SK-N-SH (cell line): ENCODE results near the gene FAM120B. TPM values are rescaled to one million over a fixed set of nuclear protein-coding genes. Genes with fewer than 3 reads are reported as not detected.

Source experiments
- CTCF ChIA-PET: fragments of 300-600, 350-600 bp; formaldehyde crosslinking; extraction: SDS; loops from one replicate; lab custom pipeline; 2021; lab: Yijun Ruan, JAX
- POLR2A ChIA-PET: fragments of 350-600 bp; sonication (Branson Sonifier 250); formaldehyde crosslinking; extraction: SDS; loops from one replicate; lab custom pipeline; 2020; ENCODE audit warnings: antibody characterized with exemption, inconsistent platforms; lab: Yijun Ruan, JAX
- DNase-seq: peaks from one replicate; pipeline ENCODE4 v3.0.0; 2012
- H2AFZ ChIP-seq: fragments of 200-600 bp; sonication (generic); 2 replicates; pipeline ENCODE4 v1.8.1; 2016; ENCODE audit warnings: antibody characterized with exemption, mild to moderate bottlenecking, low read depth
- H3F3A ChIP-seq: fragments of 200-600 bp; sonication (generic); replicated peaks from 2 replicates; pipeline ENCODE3; 2016; ENCODE audit warnings: antibody characterized with exemption, mild to moderate bottlenecking; ENCODE audit not compliant: insufficient read depth
- H3K27ac ChIP-seq, 2 experiments: fragments of 200-500 bp in 1 of 2; fragments of 200-600 bp in 1 of 2; sonication (Bioruptor generic) in 1 of 2; sonication (generic), shearing (Covaris generic) in 1 of 2; 2 replicates each; pipeline versions ENCODE4 v1.5.1 to v1.6.1; 2014 to 2016; ENCODE audit warnings: low read depth in 2 of 2, inconsistent platforms in 1 of 2, low read length in 1 of 2, mild to moderate bottlenecking in 1 of 2, mixed read lengths in 1 of 2
- H3K27me3 ChIP-seq: fragments of 200-600 bp; sonication (generic), shearing (Covaris generic); 2 replicates; pipeline ENCODE4 v1.6.1; 2016; ENCODE audit warnings: mixed run types; ENCODE audit not compliant: insufficient read depth
- H3K36me3 ChIP-seq, 2 experiments: fragments of 200-500 bp in 1 of 2; fragments of 200-600 bp in 1 of 2; sonication (Bioruptor generic) in 1 of 2; sonication (generic) in 1 of 2; replicated peaks in 1 of 2; 2 replicates each; pipeline versions ENCODE3 to v1.5.1; 2014 to 2016; ENCODE audit warnings: low read length in 1 of 2, mild to moderate bottlenecking in 1 of 2; ENCODE audit not compliant: insufficient read depth in 2 of 2, control insufficient read depth in 1 of 2
- H3K4me1 ChIP-seq, 2 experiments: fragments of 200-500 bp in 1 of 2; fragments of 200-600 bp in 1 of 2; sonication (Bioruptor generic) in 1 of 2; sonication (generic), shearing (Covaris generic) in 1 of 2; 2 replicates each; pipeline versions ENCODE4 v1.5.1 to v1.6.1; 2014 to 2016; ENCODE audit warnings: low read depth in 1 of 2, low read length in 1 of 2, mixed run types in 1 of 2; ENCODE audit not compliant: insufficient read depth in 2 of 2, control insufficient read depth in 1 of 2
- H3K4me2 ChIP-seq: fragments of 200-600 bp; sonication (generic), shearing (Covaris generic); 2 replicates; pipeline ENCODE4 v1.6.1; 2017; ENCODE audit warnings: mixed run types
- H3K4me3 ChIP-seq, 2 experiments: fragments of 200-500 bp in 1 of 2; fragments of 200-600 bp in 1 of 2; sonication (Bioruptor generic) in 1 of 2; sonication (generic), shearing (Covaris generic) in 1 of 2; 2 replicates each; pipeline versions ENCODE4 v1.5.1 to v1.8.1; 2014 to 2016; ENCODE audit warnings: low read depth in 2 of 2, inconsistent platforms in 1 of 2, low read length in 1 of 2, mild to moderate bottlenecking in 1 of 2, mixed read lengths in 1 of 2, moderate library complexity in 1 of 2
- H3K79me2 ChIP-seq: fragments of 200-600 bp; sonication (generic); 2 replicates; pipeline ENCODE4 v1.8.1; 2017; ENCODE audit warnings: mild to moderate bottlenecking; ENCODE audit not compliant: insufficient read depth
- H3K9ac ChIP-seq: fragments of 200-600 bp; sonication (generic); 2 replicates; pipeline ENCODE4 v1.6.1; 2017; ENCODE audit warnings: mixed run types
- H3K9me2 ChIP-seq: fragments of 200-600 bp; sonication (generic); 2 replicates; pipeline ENCODE4 v1.6.1; 2017; ENCODE audit warnings: mixed run types
- H3K9me3 ChIP-seq: fragments of 200-600 bp; sonication (generic); 2 replicates; pipeline ENCODE4 v1.6.1; 2017; ENCODE audit warnings: mixed run types, mild to moderate bottlenecking, moderate library complexity
- H4K20me1 ChIP-seq: fragments of 200-600 bp; sonication (generic); 2 replicates; pipeline ENCODE4 v1.6.1; 2017; ENCODE audit warnings: mild to moderate bottlenecking, mixed run types; ENCODE audit not compliant: insufficient read depth
- CHD2 ChIP-seq: fragments of 150-350 bp; IDR thresholded peaks from 2 replicates; pipeline ENCODE4 v1.6.1; 2018; ENCODE audit warnings: low read length; ENCODE audit not compliant: partially characterized antibody
- ELF1 ChIP-seq: IDR thresholded peaks from 2 replicates; pipeline ENCODE4 v1.4.0; 2012
- FOXJ3 ChIP-seq: sonication (generic); formaldehyde crosslinking; IDR thresholded peaks from 2 replicates; pipeline ENCODE4 v1.5.1; 2020; ENCODE audit warnings: mild to moderate bottlenecking, missing genetic modification reagents
- GATA2 ChIP-seq: sonication (generic); formaldehyde crosslinking; IDR thresholded peaks from 2 replicates; pipeline ENCODE4 v1.5.0; 2020; ENCODE audit warnings: mild to moderate bottlenecking, missing genetic modification reagents
- MEF2A ChIP-seq: IDR thresholded peaks from 2 replicates; pipeline ENCODE4 v1.4.0; 2012; ENCODE audit warnings: low read depth, borderline replicate concordance
- NFIC ChIP-seq: IDR thresholded peaks from 2 replicates; pipeline ENCODE4 v1.4.0; 2012; ENCODE audit warnings: borderline replicate concordance
- NRF1 ChIP-seq: IDR thresholded peaks from 2 replicates; pipeline ENCODE4 v1.6.1; 2012; ENCODE audit warnings: low read depth, mild to moderate bottlenecking, low read length
- POLR2AphosphoS5 ChIP-seq: IDR thresholded peaks from 2 replicates; pipeline ENCODE4 v1.6.1; 2012; ENCODE audit warnings: low read depth, low read length
- TAF1 ChIP-seq: IDR thresholded peaks from 2 replicates; pipeline ENCODE4 v1.6.1; 2012; ENCODE audit warnings: low read depth, mild to moderate bottlenecking, low read length, moderate library complexity, borderline replicate concordance
- TEAD4 ChIP-seq: IDR thresholded peaks from 2 replicates; pipeline ENCODE4 v1.4.0; 2012; ENCODE audit warnings: mild to moderate bottlenecking, borderline replicate concordance; ENCODE audit not compliant: insufficient read depth
- YY1 ChIP-seq: IDR thresholded peaks from 2 replicates; pipeline ENCODE4 v1.4.0; 2012; ENCODE audit warnings: low read depth, mild to moderate bottlenecking
- WGBS: methylation state at CpG from one replicate; pipeline ENCODE4 v1.1.6; 2017; ENCODE audit warnings: low lambda C conversion rate; 5-methylcytosine and 5-hydroxymethylcytosine counted together
- polyA plus RNA-seq, 3 experiments: library from polyadenylated mRNA; depleted of rRNA; stranded (reverse); fragments of >200 nt; gene quantifications; 2 replicates each; pipeline ENCODE4 v1.2.3, GENCODE V29; 2012
- TF ChIP-seq, protein P1 (sequence below): IDR thresholded peaks from 2 replicates; pipeline ENCODE4 v1.4.0; 2012; ENCODE audit warnings: low read depth, borderline replicate concordance
- TF ChIP-seq, protein P2 (sequence below): fragments of 200-600 bp; sonication (generic); IDR thresholded peaks from 2 replicates; pipeline ENCODE4 v1.6.1; 2017; ENCODE audit warnings: antibody characterized with exemption, mild to moderate bottlenecking, moderate library complexity
- TF ChIP-seq, protein P3 (sequence below): IDR thresholded peaks from 2 replicates; pipeline ENCODE4; 2012
- TF ChIP-seq, protein P4 (sequence below): IDR thresholded peaks from 2 replicates; pipeline ENCODE4 v1.6.1; 2012; ENCODE audit warnings: mild to moderate bottlenecking, low read depth, low read length, moderate library complexity

The FAM120B gene
- polyA plus RNA-seq, 1 of the 3 experiments (the other 2 are of a cell fraction): 7.7 TPM

DNA sequence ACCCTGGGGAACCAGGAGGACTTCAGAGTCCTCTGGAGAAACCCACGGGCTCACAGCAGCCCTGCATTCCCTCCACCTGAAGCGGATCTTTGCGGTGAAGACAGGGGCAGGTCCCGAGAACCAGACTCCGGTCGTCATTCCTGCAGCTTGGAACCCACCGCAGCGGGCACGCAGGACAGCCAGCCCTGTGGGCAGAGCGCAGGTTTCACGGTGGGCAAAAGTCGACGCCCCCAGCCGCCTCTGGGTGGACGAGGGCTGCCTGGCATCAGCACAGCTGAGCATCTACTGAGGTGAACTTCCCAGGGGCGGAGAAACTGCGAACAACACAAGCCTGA is 128.2 kb downstream of the FAM120B start:
- H3K9me3 ChIP-seq: no peaks in the 10 kb centered on the region; the same call in 1 of the 2 replicates
- H4K20me1 ChIP-seq: no peaks in the 10 kb centered on the region
- no peaks in the 10 kb centered on the region for H3K79me2 ChIP-seq
- WGBS: 97% methylated on average over 6 of the region's 17 CpGs
- TF ChIP-seq NRF1 (no peak), TEAD4 (no peak), CHD2 (no peak), POLR2AphosphoS5 (no peak), FOXJ3 (CRISPR knock-in tag) (no peak), GATA2 (CRISPR knock-in tag) (no peak), TAF1 (no peak), NFIC (no peak), ELF1 (no peak), MEF2A (no peak)
- TF ChIP-seq, protein P1, sequence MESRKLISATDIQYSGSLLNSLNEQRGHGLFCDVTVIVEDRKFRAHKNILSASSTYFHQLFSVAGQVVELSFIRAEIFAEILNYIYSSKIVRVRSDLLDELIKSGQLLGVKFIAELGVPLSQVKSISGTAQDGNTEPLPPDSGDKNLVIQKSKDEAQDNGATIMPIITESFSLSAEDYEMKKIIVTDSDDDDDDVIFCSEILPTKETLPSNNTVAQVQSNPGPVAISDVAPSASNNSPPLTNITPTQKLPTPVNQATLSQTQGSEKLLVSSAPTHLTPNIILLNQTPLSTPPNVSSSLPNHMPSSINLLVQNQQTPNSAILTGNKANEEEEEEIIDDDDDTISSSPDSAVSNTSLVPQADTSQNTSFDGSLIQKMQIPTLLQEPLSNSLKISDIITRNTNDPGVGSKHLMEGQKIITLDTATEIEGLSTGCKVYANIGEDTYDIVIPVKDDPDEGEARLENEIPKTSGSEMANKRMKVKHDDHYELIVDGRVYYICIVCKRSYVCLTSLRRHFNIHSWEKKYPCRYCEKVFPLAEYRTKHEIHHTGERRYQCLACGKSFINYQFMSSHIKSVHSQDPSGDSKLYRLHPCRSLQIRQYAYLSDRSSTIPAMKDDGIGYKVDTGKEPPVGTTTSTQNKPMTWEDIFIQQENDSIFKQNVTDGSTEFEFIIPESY: no peak
- TF ChIP-seq, protein P2, sequence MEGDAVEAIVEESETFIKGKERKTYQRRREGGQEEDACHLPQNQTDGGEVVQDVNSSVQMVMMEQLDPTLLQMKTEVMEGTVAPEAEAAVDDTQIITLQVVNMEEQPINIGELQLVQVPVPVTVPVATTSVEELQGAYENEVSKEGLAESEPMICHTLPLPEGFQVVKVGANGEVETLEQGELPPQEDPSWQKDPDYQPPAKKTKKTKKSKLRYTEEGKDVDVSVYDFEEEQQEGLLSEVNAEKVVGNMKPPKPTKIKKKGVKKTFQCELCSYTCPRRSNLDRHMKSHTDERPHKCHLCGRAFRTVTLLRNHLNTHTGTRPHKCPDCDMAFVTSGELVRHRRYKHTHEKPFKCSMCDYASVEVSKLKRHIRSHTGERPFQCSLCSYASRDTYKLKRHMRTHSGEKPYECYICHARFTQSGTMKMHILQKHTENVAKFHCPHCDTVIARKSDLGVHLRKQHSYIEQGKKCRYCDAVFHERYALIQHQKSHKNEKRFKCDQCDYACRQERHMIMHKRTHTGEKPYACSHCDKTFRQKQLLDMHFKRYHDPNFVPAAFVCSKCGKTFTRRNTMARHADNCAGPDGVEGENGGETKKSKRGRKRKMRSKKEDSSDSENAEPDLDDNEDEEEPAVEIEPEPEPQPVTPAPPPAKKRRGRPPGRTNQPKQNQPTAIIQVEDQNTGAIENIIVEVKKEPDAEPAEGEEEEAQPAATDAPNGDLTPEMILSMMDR: no peak
- H2AFZ ChIP-seq: no peak overlapping the region
- no peak overlapping the region for H3K27ac ChIP-seq
- no peaks in the 10 kb centered on the region for H3K9me2 ChIP-seq
- no peak overlapping the region for H3K9ac ChIP-seq
- H3F3A ChIP-seq: no peaks in the 10 kb centered on the region
- DNase-seq: no peak
- H3K4me1 ChIP-seq: peaks cover 7 to 26% of the 10 kb centered on the region in 2 experiments; a peak in 3 of 4 replicates
- H3K27me3 ChIP-seq: no peaks in the 10 kb centered on the region
- no peak overlapping the region for H3K4me3 ChIP-seq
- CTCF ChIA-PET: no interaction called here
- no peak overlapping the region for H3K4me2 ChIP-seq
- peaks cover 0 to 9% of the 10 kb centered on the region in 2 experiments for H3K36me3 ChIP-seq
- POLR2A ChIA-PET: no interaction called here

DNA sequence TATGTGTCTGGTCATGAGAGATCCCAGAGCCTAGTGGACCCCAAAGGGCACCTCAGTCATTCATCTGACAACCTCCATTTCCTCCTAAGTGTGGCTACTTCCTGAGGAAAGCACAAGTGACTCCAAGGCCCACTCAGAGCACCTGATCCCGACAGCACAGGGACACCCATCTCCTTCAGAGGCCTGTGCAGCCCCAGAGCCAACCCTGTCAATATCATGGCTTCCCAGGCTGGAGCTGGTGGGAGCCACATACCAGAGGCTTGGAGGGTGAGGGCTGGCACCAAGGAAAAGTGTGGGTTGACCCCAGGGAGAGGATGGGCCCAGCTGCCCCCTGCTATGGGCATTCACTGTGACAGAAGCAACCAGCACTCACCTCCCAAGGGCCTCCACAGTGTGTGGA is 129.2 kb downstream of the FAM120B start:
- no peak overlapping the region for H2AFZ ChIP-seq
- no peaks in the 10 kb centered on the region for H4K20me1 ChIP-seq
- no CpG with 5 or more reads among the region's 1 CpG for WGBS
- peaks cover 9 to 35% of the 10 kb centered on the region in 2 experiments; a peak in 3 of 4 replicates for H3K4me1 ChIP-seq
- H3K79me2 ChIP-seq: no peaks in the 10 kb centered on the region
- no peaks in the 10 kb centered on the region for H3F3A ChIP-seq
- H3K27me3 ChIP-seq: no peaks in the 10 kb centered on the region
- POLR2A ChIA-PET: no interaction called here
- DNase-seq: no peak
- no peaks in the 10 kb centered on the region for H3K9me3 ChIP-seq
- H3K4me2 ChIP-seq: no peak overlapping the region
- H3K36me3 ChIP-seq: peaks cover 0 to 7% of the 10 kb centered on the region in 2 experiments
- no peak overlapping the region for H3K4me3 ChIP-seq
- no peaks in the 10 kb centered on the region for H3K9me2 ChIP-seq
- TF ChIP-seq, protein P3, sequence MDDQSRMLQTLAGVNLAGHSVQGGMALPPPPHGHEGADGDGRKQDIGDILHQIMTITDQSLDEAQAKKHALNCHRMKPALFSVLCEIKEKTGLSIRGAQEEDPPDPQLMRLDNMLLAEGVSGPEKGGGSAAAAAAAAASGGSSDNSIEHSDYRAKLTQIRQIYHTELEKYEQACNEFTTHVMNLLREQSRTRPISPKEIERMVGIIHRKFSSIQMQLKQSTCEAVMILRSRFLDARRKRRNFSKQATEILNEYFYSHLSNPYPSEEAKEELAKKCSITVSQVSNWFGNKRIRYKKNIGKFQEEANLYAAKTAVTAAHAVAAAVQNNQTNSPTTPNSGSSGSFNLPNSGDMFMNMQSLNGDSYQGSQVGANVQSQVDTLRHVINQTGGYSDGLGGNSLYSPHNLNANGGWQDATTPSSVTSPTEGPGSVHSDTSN: no peak
- TF ChIP-seq NRF1 (no peak), MEF2A (no peak), CHD2 (no peak), NFIC (no peak), YY1 (no peak)
- TF ChIP-seq, protein P4, sequence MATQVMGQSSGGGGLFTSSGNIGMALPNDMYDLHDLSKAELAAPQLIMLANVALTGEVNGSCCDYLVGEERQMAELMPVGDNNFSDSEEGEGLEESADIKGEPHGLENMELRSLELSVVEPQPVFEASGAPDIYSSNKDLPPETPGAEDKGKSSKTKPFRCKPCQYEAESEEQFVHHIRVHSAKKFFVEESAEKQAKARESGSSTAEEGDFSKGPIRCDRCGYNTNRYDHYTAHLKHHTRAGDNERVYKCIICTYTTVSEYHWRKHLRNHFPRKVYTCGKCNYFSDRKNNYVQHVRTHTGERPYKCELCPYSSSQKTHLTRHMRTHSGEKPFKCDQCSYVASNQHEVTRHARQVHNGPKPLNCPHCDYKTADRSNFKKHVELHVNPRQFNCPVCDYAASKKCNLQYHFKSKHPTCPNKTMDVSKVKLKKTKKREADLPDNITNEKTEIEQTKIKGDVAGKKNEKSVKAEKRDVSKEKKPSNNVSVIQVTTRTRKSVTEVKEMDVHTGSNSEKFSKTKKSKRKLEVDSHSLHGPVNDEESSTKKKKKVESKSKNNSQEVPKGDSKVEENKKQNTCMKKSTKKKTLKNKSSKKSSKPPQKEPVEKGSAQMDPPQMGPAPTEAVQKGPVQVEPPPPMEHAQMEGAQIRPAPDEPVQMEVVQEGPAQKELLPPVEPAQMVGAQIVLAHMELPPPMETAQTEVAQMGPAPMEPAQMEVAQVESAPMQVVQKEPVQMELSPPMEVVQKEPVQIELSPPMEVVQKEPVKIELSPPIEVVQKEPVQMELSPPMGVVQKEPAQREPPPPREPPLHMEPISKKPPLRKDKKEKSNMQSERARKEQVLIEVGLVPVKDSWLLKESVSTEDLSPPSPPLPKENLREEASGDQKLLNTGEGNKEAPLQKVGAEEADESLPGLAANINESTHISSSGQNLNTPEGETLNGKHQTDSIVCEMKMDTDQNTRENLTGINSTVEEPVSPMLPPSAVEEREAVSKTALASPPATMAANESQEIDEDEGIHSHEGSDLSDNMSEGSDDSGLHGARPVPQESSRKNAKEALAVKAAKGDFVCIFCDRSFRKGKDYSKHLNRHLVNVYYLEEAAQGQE: no peak
- no peak overlapping the region for H3K9ac ChIP-seq
- CTCF ChIA-PET: interaction anchor here (1.3 kb wide), 1 partner anchor 604 kb away, joined by 3 read pairs; no protein-coding TSS in a partner anchor
- H3K27ac ChIP-seq: no peak overlapping the region
